HepG2 (cell line): ENCODE data around the gene SF3B6. TPM values are rescaled to one million over a fixed set of nuclear protein-coding genes. Genes with fewer than 3 reads are reported as not detected.

ENCODE experiments used
- ATAC-seq: fragments of 200-7000 bp; cut with Tn5 transposase; 3 replicates; pipeline ENCODE4 v1.9.1; 2020; ENCODE audit warnings: mild to moderate bottlenecking, moderate library complexity
- BruUV-seq: library from RNA; stranded (reverse); fragments of 400-500 nt; replicated peaks from 2 replicates; lab custom pipeline; 2021; lab: Mats Ljungman, UMichigan
- CTCF ChIA-PET: fragments of 300-600 bp; formaldehyde crosslinking; extraction: SDS; loops from one replicate; lab custom pipeline; 2021; ENCODE audit warnings: low total read pairs, inconsistent platforms, low intra/inter-chr PET ratio; lab: Yijun Ruan, JAX
- POLR2A ChIA-PET: fragments of 350-600 bp; sonication (Branson Sonifier 250); formaldehyde crosslinking; loops from one replicate; lab custom pipeline; 2020; ENCODE audit warnings: antibody characterized with exemption, inconsistent platforms; lab: Yijun Ruan, JAX
- DNase-seq: peaks from one replicate; pipeline ENCODE4 v3.0.0-alpha.2; 2015; ENCODE audit warnings: low spot score
- FAIRE-seq: peaks from 3 replicates; lab custom pipeline; 2011; peaks lifted over from hg19 to GRCh38; lab: Jason Lieb, UNC
- H2AFZ ChIP-seq: one replicate; pipeline ENCODE4 v1.6.1; 2011; ENCODE audit warnings: low read length, inconsistent platforms
- H3K27ac ChIP-seq: fragments of 300-600 bp; 3 replicates; pipeline ENCODE4 v1.8.0; 2011; ENCODE audit warnings: mixed run types, mild to moderate bottlenecking, mixed read lengths, low read length, inconsistent platforms; ENCODE audit not compliant: insufficient read depth; ENCODE audit errors: extremely low read length
- H3K27me3 ChIP-seq, 2 experiments: fragments of 200-600 bp in 1 of 2; 2 replicates in 1 of 2; 3 replicates in 1 of 2; pipeline versions ENCODE4 v1.6.0 to v1.8.0; 2011; ENCODE audit warnings: low read length in 2 of 2, mild to moderate bottlenecking in 2 of 2, moderate library complexity in 2 of 2, inconsistent platforms in 1 of 2; ENCODE audit not compliant: insufficient read depth in 2 of 2, control insufficient read depth in 1 of 2
- H3K36me3 ChIP-seq, 2 experiments: fragments of 200-600 bp in 1 of 2; replicated peaks in 1 of 2; 2 replicates in 1 of 2; 3 replicates in 1 of 2; pipeline versions ENCODE4 v1.5.1 to v1.8.0; 2011; ENCODE audit warnings: low read length in 2 of 2, inconsistent platforms in 1 of 2; ENCODE audit not compliant: insufficient read depth in 2 of 2, control insufficient read depth in 1 of 2
- H3K4me1 ChIP-seq: 2 replicates; pipeline ENCODE4 v1.5.1; 2012; ENCODE audit warnings: low read length, inconsistent platforms; ENCODE audit not compliant: insufficient read depth
- H3K4me2 ChIP-seq: 2 replicates; pipeline ENCODE4 v1.6.0; 2011; ENCODE audit warnings: low read depth, low read length, inconsistent platforms
- H3K4me3 ChIP-seq, 3 experiments: fragments of 200-600 bp in 1 of 3; sonication (generic), shearing (Covaris generic) in 1 of 3; replicated peaks in 1 of 3; 2 replicates each; pipeline ENCODE4 v1.5.1; 2011 to 2016; ENCODE audit warnings: low read length in 3 of 3, inconsistent platforms in 2 of 3, low read depth in 2 of 3, mild to moderate bottlenecking in 2 of 3, control low read depth in 1 of 3, mixed read lengths in 1 of 3; ENCODE audit not compliant: insufficient read depth in 1 of 3
- H3K79me2 ChIP-seq: one replicate; pipeline ENCODE4 v1.6.1; 2011; ENCODE audit warnings: low read length, inconsistent platforms; ENCODE audit not compliant: insufficient read depth
- H3K9ac ChIP-seq: 2 replicates; pipeline ENCODE4 v1.6.0; 2011; ENCODE audit warnings: mild to moderate bottlenecking, low read depth, low read length, inconsistent platforms; ENCODE audit not compliant: insufficient read depth
- H3K9me3 ChIP-seq: 2 replicates; pipeline ENCODE4 v1.5.1; 2012; ENCODE audit warnings: mild to moderate bottlenecking, low read length
- H4K20me1 ChIP-seq: 2 replicates; pipeline ENCODE4 v1.6.0; 2011; ENCODE audit warnings: inconsistent platforms, mild to moderate bottlenecking, low read length, moderate library complexity; ENCODE audit not compliant: insufficient read depth
- BRD4 ChIP-seq: sonication (generic); formaldehyde crosslinking; IDR thresholded peaks from 2 replicates; pipeline ENCODE4 v1.4.0; 2020; ENCODE audit warnings: missing genetic modification reagents
- ESRRA ChIP-seq: sonication (generic); formaldehyde crosslinking; IDR thresholded peaks from 2 replicates; pipeline ENCODE4 v1.5.1; 2020; ENCODE audit warnings: mild to moderate bottlenecking, low read depth, missing genetic modification reagents
- HDAC1 ChIP-seq: sonication (generic); formaldehyde crosslinking; IDR thresholded peaks from 2 replicates; pipeline ENCODE4 v1.5.1; 2020; ENCODE audit warnings: mild to moderate bottlenecking, missing genetic modification reagents
- ISL2 ChIP-seq: sonication (generic); formaldehyde crosslinking; IDR thresholded peaks from 2 replicates; pipeline ENCODE4 v1.5.0; 2020; ENCODE audit warnings: missing genetic modification reagents
- MAZ ChIP-seq, 2 experiments: sonication (generic) in 1 of 2; formaldehyde crosslinking in 1 of 2; IDR thresholded peaks; 2 replicates each; pipeline versions ENCODE4 v1.5.0 to v1.6.1; 2012 to 2020; ENCODE audit warnings: low read depth in 2 of 2, mild to moderate bottlenecking in 2 of 2, borderline replicate concordance in 1 of 2, improper control_type of control experiment in 1 of 2, low read length in 1 of 2, missing genetic modification reagents in 1 of 2, moderate library complexity in 1 of 2
- NR2F6 ChIP-seq, 2 experiments: IDR thresholded peaks; 2 replicates each; pipeline ENCODE4 v1.6.1; 2016; ENCODE audit warnings: antibody characterized with exemption in 1 of 2, mild to moderate bottlenecking in 1 of 2
- RARA ChIP-seq: IDR thresholded peaks from 2 replicates; pipeline ENCODE4 v1.6.1; 2016; ENCODE audit warnings: missing genetic modification reagents, missing compliant biosample characterization
- SMAD3 ChIP-seq: sonication (generic); formaldehyde crosslinking; IDR thresholded peaks from 2 replicates; pipeline ENCODE4 v1.4.0; 2020; ENCODE audit warnings: missing genetic modification reagents
- U2AF1 ChIP-seq: fragments of 200-400 bp; formaldehyde crosslinking; optimal IDR thresholded peaks from 2 replicates; pipeline ENCODE3; 2017; ENCODE audit warnings: mild to moderate bottlenecking, low read depth, low read length
- XBP1 ChIP-seq: sonication (generic); formaldehyde crosslinking; IDR thresholded peaks from 2 replicates; pipeline ENCODE4 v1.5.0; 2020; ENCODE audit warnings: missing genetic modification reagents
- ZBTB42 ChIP-seq: sonication (generic); formaldehyde crosslinking; IDR thresholded peaks from 2 replicates; pipeline ENCODE4 v1.5.0; 2020; ENCODE audit warnings: mild to moderate bottlenecking, missing genetic modification reagents
- ZNF260 ChIP-seq: sonication (generic); formaldehyde crosslinking; IDR thresholded peaks from 2 replicates; pipeline ENCODE4 v1.4.0; 2020; ENCODE audit warnings: missing genetic modification reagents, low read depth, mild to moderate bottlenecking, borderline replicate concordance
- ZNF547 ChIP-seq: sonication (generic); formaldehyde crosslinking; IDR thresholded peaks from 2 replicates; pipeline ENCODE4 v1.5.1; 2020; ENCODE audit warnings: mild to moderate bottlenecking, missing genetic modification reagents
- ZNF605 ChIP-seq: sonication (generic); formaldehyde crosslinking; IDR thresholded peaks from 2 replicates; pipeline ENCODE4 v1.8.0; 2022; ENCODE audit warnings: mild to moderate bottlenecking, missing genetic modification reagents
- ZNF672 ChIP-seq: sonication (generic); formaldehyde crosslinking; IDR thresholded peaks from 2 replicates; pipeline ENCODE4 v1.8.1; 2022; ENCODE audit warnings: missing genetic modification reagents
- ZNF816 ChIP-seq: sonication (generic); formaldehyde crosslinking; IDR thresholded peaks from 2 replicates; pipeline ENCODE4 v1.8.0; 2022; ENCODE audit warnings: missing genetic modification reagents, mild to moderate bottlenecking, borderline replicate concordance
- ZNF891 ChIP-seq: sonication (generic); formaldehyde crosslinking; IDR thresholded peaks from 2 replicates; pipeline ENCODE4 v1.5.0; 2020; ENCODE audit warnings: mild to moderate bottlenecking, missing genetic modification reagents
- WGBS: methylation state at CpG from one replicate; pipeline ENCODE4 v1.1.6; 2017; ENCODE audit warnings: low lambda C conversion rate; 5-methylcytosine and 5-hydroxymethylcytosine counted together
- in situ Hi-C: cut with HindIII; loops from 2 replicates; pipeline ENCODE4 v1.10.0; 2017; ENCODE audit warnings: low pct_unique_long_range_greater_than_20kb; ENCODE audit not compliant: extremely low pct_ligation_motif_present
- intact Hi-C: fragments of 100-400 bp; cut with micrococcal nuclease; formaldehyde crosslinking; loops from one replicate; pipeline ENCODE4 v1.10.0; 2022; ENCODE audit not compliant: unreplicated experiment
- polyA plus RNA-seq, 8 experiments: library from polyadenylated mRNA; depleted of rRNA in 3 of 8; stranded (reverse) in 7 of 8; unstranded in 1 of 8; fragments of >200 nt; fragmentation: Illumina TruSeq in 4 of 8; extraction: Trizol in 4 of 8; gene quantifications; 2 replicates each; pipeline versions ENCODE4 v1.2.1 to v1.2.3, GENCODE V29; 2011 to 2016; ENCODE audit warnings: low read depth in 4 of 8, missing spikeins in 1 of 8, mixed read lengths in 1 of 8; ENCODE audit not compliant: insufficient read depth in 1 of 8
- total RNA-seq, 5 experiments: library from RNA; depleted of rRNA; stranded (reverse); fragments of >200 nt; fragmentation: Illumina TruSeq; extraction: Trizol; gene quantifications; 2 replicates each; pipeline ENCODE4 v1.2.3, GENCODE V29; 2016; ENCODE audit warnings: low read depth in 1 of 5
- TF ChIP-seq, protein P1 (sequence below): IDR thresholded peaks from 2 replicates; pipeline ENCODE4 v1.4.0; 2020; ENCODE audit warnings: mild to moderate bottlenecking, missing genetic modification reagents
- TF ChIP-seq, protein P2 (sequence below): sonication (generic); formaldehyde crosslinking; IDR thresholded peaks from 2 replicates; pipeline ENCODE4 v1.8.0; 2022; ENCODE audit warnings: mild to moderate bottlenecking, missing genetic modification reagents, moderate library complexity
- TF ChIP-seq, protein P3 (sequence below), 2 experiments: fragments of 450-650 bp in 1 of 2; sonication (generic) in 1 of 2; formaldehyde crosslinking; IDR thresholded peaks; 2 replicates each; pipeline versions ENCODE4 v1.5.0 to v1.8.0; 2020 to 2022; ENCODE audit warnings: mild to moderate bottlenecking in 1 of 2, missing genetic modification reagents in 1 of 2

The SF3B6 gene
- total and polyA plus RNA-seq, 2 of the 13 experiments (the other 11 are each of a cell fraction or from before 2014, with no cell fraction given) = 177 to 182 TPM

DNA sequence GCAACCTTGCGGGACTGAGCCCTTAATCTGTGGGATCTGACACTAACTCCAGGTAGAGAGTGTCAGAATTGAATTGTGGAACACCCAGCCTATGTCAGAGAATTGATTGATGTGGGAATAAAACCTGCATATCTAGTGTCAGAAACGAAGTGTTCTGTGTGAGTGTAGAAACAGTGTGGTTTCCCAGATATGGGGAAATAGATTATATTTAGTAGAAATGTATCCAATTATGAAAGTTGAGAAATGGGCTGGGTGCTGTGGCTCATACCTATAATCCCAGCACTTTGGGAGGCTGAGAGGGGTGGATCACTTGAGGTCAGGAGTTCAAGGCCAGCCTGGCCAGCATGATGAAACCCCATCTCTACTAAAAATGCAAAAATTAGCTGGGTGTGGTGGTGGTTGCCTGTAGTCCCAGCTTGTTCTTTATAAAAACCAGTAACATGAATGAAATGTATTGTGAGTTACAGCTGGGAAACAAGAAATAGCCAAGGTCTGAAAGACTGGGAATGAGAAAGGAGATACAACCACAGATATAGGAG, 12.8 kb upstream of the SF3B6 start:
- in situ Hi-C loops (loop anchor here (10.0 kb wide), 1 partner anchor 76 kb away; no protein-coding TSS in a partner anchor), intact Hi-C loops (no loop called here)
- CTCF ChIA-PET = no interaction called here
- 13% methylated on average over 2 of the region's 2 CpGs for WGBS
- no peaks in the 10 kb centered on the region for H4K20me1 ChIP-seq
- H3K27me3 ChIP-seq = no peaks in the 10 kb centered on the region; a peak in 1 of 5 replicates
- peaks cover 18% of the 10 kb centered on the region for H3K4me1 ChIP-seq
- H3K27ac ChIP-seq = no peak overlapping the region
- no peak overlapping the region for H3K9ac ChIP-seq
- FAIRE-seq (no peak), ATAC-seq (no peak), DNase-seq (no peak)
- no peaks in the 10 kb centered on the region for H3K36me3 ChIP-seq
- no peaks in the 10 kb centered on the region for H3K9me3 ChIP-seq
- no peaks in the 10 kb centered on the region for H3K79me2 ChIP-seq
- H3K4me2 ChIP-seq = no peak overlapping the region
- H3K4me3 ChIP-seq = no peak overlapping the region
- BruUV-seq = no TSS peak
- POLR2A ChIA-PET = no interaction called here
- no peak overlapping the region for H2AFZ ChIP-seq
- no peak for TF ChIP-seq SMAD3 (CRISPR knock-in tag)
- TF ChIP-seq, protein P1, sequence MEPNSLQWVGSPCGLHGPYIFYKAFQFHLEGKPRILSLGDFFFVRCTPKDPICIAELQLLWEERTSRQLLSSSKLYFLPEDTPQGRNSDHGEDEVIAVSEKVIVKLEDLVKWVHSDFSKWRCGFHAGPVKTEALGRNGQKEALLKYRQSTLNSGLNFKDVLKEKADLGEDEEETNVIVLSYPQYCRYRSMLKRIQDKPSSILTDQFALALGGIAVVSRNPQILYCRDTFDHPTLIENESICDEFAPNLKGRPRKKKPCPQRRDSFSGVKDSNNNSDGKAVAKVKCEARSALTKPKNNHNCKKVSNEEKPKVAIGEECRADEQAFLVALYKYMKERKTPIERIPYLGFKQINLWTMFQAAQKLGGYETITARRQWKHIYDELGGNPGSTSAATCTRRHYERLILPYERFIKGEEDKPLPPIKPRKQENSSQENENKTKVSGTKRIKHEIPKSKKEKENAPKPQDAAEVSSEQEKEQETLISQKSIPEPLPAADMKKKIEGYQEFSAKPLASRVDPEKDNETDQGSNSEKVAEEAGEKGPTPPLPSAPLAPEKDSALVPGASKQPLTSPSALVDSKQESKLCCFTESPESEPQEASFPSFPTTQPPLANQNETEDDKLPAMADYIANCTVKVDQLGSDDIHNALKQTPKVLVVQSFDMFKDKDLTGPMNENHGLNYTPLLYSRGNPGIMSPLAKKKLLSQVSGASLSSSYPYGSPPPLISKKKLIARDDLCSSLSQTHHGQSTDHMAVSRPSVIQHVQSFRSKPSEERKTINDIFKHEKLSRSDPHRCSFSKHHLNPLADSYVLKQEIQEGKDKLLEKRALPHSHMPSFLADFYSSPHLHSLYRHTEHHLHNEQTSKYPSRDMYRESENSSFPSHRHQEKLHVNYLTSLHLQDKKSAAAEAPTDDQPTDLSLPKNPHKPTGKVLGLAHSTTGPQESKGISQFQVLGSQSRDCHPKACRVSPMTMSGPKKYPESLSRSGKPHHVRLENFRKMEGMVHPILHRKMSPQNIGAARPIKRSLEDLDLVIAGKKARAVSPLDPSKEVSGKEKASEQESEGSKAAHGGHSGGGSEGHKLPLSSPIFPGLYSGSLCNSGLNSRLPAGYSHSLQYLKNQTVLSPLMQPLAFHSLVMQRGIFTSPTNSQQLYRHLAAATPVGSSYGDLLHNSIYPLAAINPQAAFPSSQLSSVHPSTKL (CRISPR knock-in tag) = no peak
- no peak for TF ChIP-seq MAZ (IDR thresholded peaks at IDR 0.05; ENCODE audit: borderline replicate concordance, low read depth, low read length)
- no peak for TF ChIP-seq MAZ (CRISPR knock-in tag; IDR thresholded peaks at IDR 0.05; ENCODE audit: low read depth)
- no peak for TF ChIP-seq HDAC1
- TF ChIP-seq XBP1 (CRISPR knock-in tag) = no peak
- no peak for TF ChIP-seq ZNF816
- no peak for TF ChIP-seq BRD4 (CRISPR knock-in tag)
- peak; percentile 41; the same call in 1 of the 2 replicates for TF ChIP-seq NR2F6 (IDR thresholded peaks at IDR 0.05)
- peak; percentile 38; the same call in 1 of the 2 replicates for TF ChIP-seq NR2F6 (CRISPR knock-in tag; IDR thresholded peaks at IDR 0.05)
- TF ChIP-seq ESRRA (CRISPR knock-in tag) = no peak
- TF ChIP-seq ZBTB42 (CRISPR knock-in tag) = no peak
- TF ChIP-seq ZNF605 (CRISPR knock-in tag) = no peak
- TF ChIP-seq, protein P2, sequence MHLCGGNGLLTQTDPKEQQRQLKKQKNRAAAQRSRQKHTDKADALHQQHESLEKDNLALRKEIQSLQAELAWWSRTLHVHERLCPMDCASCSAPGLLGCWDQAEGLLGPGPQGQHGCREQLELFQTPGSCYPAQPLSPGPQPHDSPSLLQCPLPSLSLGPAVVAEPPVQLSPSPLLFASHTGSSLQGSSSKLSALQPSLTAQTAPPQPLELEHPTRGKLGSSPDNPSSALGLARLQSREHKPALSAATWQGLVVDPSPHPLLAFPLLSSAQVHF (CRISPR knock-in tag) = no peak
- TF ChIP-seq, protein P3, sequence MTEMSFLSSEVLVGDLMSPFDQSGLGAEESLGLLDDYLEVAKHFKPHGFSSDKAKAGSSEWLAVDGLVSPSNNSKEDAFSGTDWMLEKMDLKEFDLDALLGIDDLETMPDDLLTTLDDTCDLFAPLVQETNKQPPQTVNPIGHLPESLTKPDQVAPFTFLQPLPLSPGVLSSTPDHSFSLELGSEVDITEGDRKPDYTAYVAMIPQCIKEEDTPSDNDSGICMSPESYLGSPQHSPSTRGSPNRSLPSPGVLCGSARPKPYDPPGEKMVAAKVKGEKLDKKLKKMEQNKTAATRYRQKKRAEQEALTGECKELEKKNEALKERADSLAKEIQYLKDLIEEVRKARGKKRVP (CRISPR knock-in tag; IDR thresholded peaks at IDR 0.05) = 0 out of 4 replicates have a peak, but pooled peaks of 1 of the 2 experiments have one; percentile 56
- no peak for TF ChIP-seq ISL2 (CRISPR knock-in tag)
- no peak for TF ChIP-seq ZNF260 (CRISPR knock-in tag)
- TF ChIP-seq ZNF672 (CRISPR knock-in tag) = no peak
- no peak for TF ChIP-seq ZNF547 (CRISPR knock-in tag)
- TF ChIP-seq ZNF891 (CRISPR knock-in tag) = no peak
- TF ChIP-seq U2AF1 = no peak
- TF ChIP-seq RARA (CRISPR knock-in tag) = peak; percentile 48; the same call in 1 of the 2 replicates
